ENCODE measurements around the gene USP17L22. TPM values are rescaled to one million over a fixed set of nuclear protein-coding genes. Genes with fewer than 3 reads are reported as not detected.

The USP17L22 gene
- not detected for total RNA-seq

GRCh38 chr4:9267319-9267718 is at the start of gene USP17L22:
Gene USP17L22, plus strand, starts transcription at chr4:9267619. Its CDS starts 0 bp downstream, at chr4:9267619.

GRCh38 chr4:9219852-9220251 is 47.6 kb upstream of the USP17L22 start, which contains the start of gene USP17L12:
Gene USP17L12, plus strand, starts transcription at chr4:9220152. Its CDS starts 0 bp downstream, at chr4:9220152.

GRCh38 chr4:9224596-9224995 is 42.8 kb upstream of the USP17L22 start, which contains the start of gene USP17L13:
Gene USP17L13, plus strand, starts transcription at chr4:9224896. Its CDS starts 0 bp downstream, at chr4:9224896.

GRCh38 chr4:9234085-9234484 is 33.3 kb upstream of the USP17L22 start, which contains the start of gene USP17L15:
Gene USP17L15, plus strand, starts transcription at chr4:9234385. Its CDS starts 0 bp downstream, at chr4:9234385.

GRCh38 chr4:9243579-9243978 is 23.8 kb upstream of the USP17L22 start, which contains the start of gene USP17L17:
Gene USP17L17, plus strand, starts transcription at chr4:9243879. Its CDS starts 0 bp downstream, at chr4:9243879.

GRCh38 chr4:9247953-9248680 is 19.3 kb upstream of the USP17L22 start, which contains the start of gene USP17L18:
Gene USP17L18, plus strand, starts transcription at chr4:9248630. Its CDS starts 0 bp downstream, at chr4:9248630.

GRCh38 chr4:9253078-9253477 is 14.3 kb upstream of the USP17L22 start, which contains the start of gene USP17L19:
Gene USP17L19, plus strand, starts transcription at chr4:9253378. Its CDS starts 0 bp downstream, at chr4:9253378.

GRCh38 chr4:9257824-9258223 is 9.6 kb upstream of the USP17L22 start, which contains the start of gene USP17L20:
Gene USP17L20, plus strand, starts transcription at chr4:9258124. Its CDS starts 0 bp downstream, at chr4:9258124.

GRCh38 chr4:9262572-9262971 is 4.8 kb upstream of the USP17L22 start, which contains the start of gene USP17L21:
Gene USP17L21, plus strand, starts transcription at chr4:9262872. Its CDS starts 0 bp downstream, at chr4:9262872.

Other genes starting within 250 kb of the USP17L22 start
- gene FAM90A26, start 97.2 kb upstream of the USP17L22 start, total RNA-seq = not detected
- not detected for gene USP17L10, start 57.0 kb upstream of the USP17L22 start, total RNA-seq
- not detected for gene USP17L11, start 52.2 kb upstream of the USP17L22 start, total RNA-seq
- gene USP17L12, start 47.5 kb upstream of the USP17L22 start, total RNA-seq = not detected
- gene USP17L13, start 42.7 kb upstream of the USP17L22 start, total RNA-seq = not detected
- gene USP17L15, start 33.2 kb upstream of the USP17L22 start, total RNA-seq = not detected
- not detected for gene USP17L17, start 23.7 kb upstream of the USP17L22 start, total RNA-seq
- gene USP17L18, start 19.0 kb upstream of the USP17L22 start, total RNA-seq = not detected
- gene USP17L19, start 14.2 kb upstream of the USP17L22 start, total RNA-seq = not detected
- gene USP17L20, start 9.5 kb upstream of the USP17L22 start, total RNA-seq = not detected
- not detected for gene USP17L21, start 4.7 kb upstream of the USP17L22 start, total RNA-seq
- not detected for gene USP17L24, start 57.5 kb downstream of the USP17L22 start, total RNA-seq
- not detected for gene USP17L25, start 62.3 kb downstream of the USP17L22 start, total RNA-seq
- not detected for gene USP17L26, start 67.0 kb downstream of the USP17L22 start, total RNA-seq
- gene USP17L5, start 71.8 kb downstream of the USP17L22 start, total RNA-seq = not detected
- not detected for gene USP17L27, start 76.5 kb downstream of the USP17L22 start, total RNA-seq
- gene USP17L28, start 81.3 kb downstream of the USP17L22 start, total RNA-seq = not detected
- gene USP17L29, start 86.0 kb downstream of the USP17L22 start, total RNA-seq = not detected
- not detected for gene USP17L30, start 95.5 kb downstream of the USP17L22 start, total RNA-seq
- not detected for gene DEFB131A, start 176.8 kb downstream of the USP17L22 start, total RNA-seq